SIG-M5 treated with dmso at 0.1 percent for 504 hours (cell line): ENCODE results near the gene LSM7.
"Not testable (repeated sequence)": the region's sequence is repeated elsewhere in the genome, so short reads cannot be mapped to it uniquely, and the experiment has no call there.

Experiments used
- DNase-seq: peaks from one replicate; lab custom pipeline; 2025; ENCODE audit not compliant: unreplicated experiment; lab: John Stamatoyannopoulos, UW

Gene LSM7

GRCh38 chr19:2355168-2356035 is 27.0 kb upstream of the LSM7 start:
- no peak for DNase-seq

- no peak for DNase-seq
Measured at GRCh38 chr19:2354670-2355069, 26.3 kb upstream of the LSM7 start.

- no peak for DNase-seq
Measured at GRCh38 chr19:2353887-2354592, 25.7 kb upstream of the LSM7 start.

GRCh38 chr19:2353159-2353886 is 24.9 kb upstream of the LSM7 start:
- no peak for DNase-seq

- DNase-seq = no peak
Measured at GRCh38 chr19:2352121-2352520, 23.7 kb upstream of the LSM7 start.

GRCh38 chr19:2351591-2351990 is 23.2 kb upstream of the LSM7 start:
- DNase-seq = no peak

- no peak for DNase-seq
Measured at GRCh38 chr19:2350656-2351055, 22.3 kb upstream of the LSM7 start.

- not testable (repeated sequence) for DNase-seq
Measured at GRCh38 chr19:2349818-2350217, 21.4 kb upstream of the LSM7 start.

GRCh38 chr19:2345794-2346663 is 17.6 kb upstream of the LSM7 start:
- DNase-seq = no peak

- DNase-seq = no peak
Measured at GRCh38 chr19:2345076-2345475, 16.7 kb upstream of the LSM7 start.

- DNase-seq = no peak
Measured at GRCh38 chr19:2344381-2344870, 16.0 kb upstream of the LSM7 start.

GRCh38 chr19:2343289-2343982 is 15.1 kb upstream of the LSM7 start:
- DNase-seq = no peak

GRCh38 chr19:2342656-2343288 is 14.4 kb upstream of the LSM7 start:
- no peak for DNase-seq

- DNase-seq = no peak
Measured at GRCh38 chr19:2341982-2342381, 13.6 kb upstream of the LSM7 start.

- no peak for DNase-seq
Measured at GRCh38 chr19:2341244-2341751, 12.9 kb upstream of the LSM7 start.

- no peak for DNase-seq
Measured at GRCh38 chr19:2340496-2341243, 12.3 kb upstream of the LSM7 start.

GRCh38 chr19:2339644-2340310 is 11.4 kb upstream of the LSM7 start:
- DNase-seq = no peak
